GM12891 (cell line): ENCODE results near the gene TMEM161A.
"Not testable (repeated sequence)": the region's sequence is repeated elsewhere in the genome, so short reads cannot be mapped to it uniquely, and the experiment has no call there.

Experiments used
- PAX5 ChIP-seq: IDR thresholded peaks from 2 replicates; pipeline ENCODE4 v1.6.1; 2011; ENCODE audit warnings: low read length, moderate library complexity, mild to moderate bottlenecking; ENCODE audit not compliant: insufficient read depth, severe bottlenecking
- POLR2A ChIP-seq: IDR thresholded peaks from 2 replicates; pipeline ENCODE4 v1.6.1; 2011; ENCODE audit warnings: low read depth, low read length, control low read depth
- POLR2AphosphoS5 ChIP-seq: IDR thresholded peaks from 2 replicates; pipeline ENCODE4 v1.6.1; 2011; ENCODE audit warnings: low read depth, low read length, control low read depth
- POU2F2 ChIP-seq: IDR thresholded peaks from 2 replicates; pipeline ENCODE4 v1.6.1; 2011; ENCODE audit warnings: low read depth, mild to moderate bottlenecking, control low read depth, low read length, moderate library complexity
- SPI1 ChIP-seq: IDR thresholded peaks from 2 replicates; pipeline ENCODE4 v1.6.1; 2011; ENCODE audit warnings: low read depth, low read length, control low read depth

DNA sequence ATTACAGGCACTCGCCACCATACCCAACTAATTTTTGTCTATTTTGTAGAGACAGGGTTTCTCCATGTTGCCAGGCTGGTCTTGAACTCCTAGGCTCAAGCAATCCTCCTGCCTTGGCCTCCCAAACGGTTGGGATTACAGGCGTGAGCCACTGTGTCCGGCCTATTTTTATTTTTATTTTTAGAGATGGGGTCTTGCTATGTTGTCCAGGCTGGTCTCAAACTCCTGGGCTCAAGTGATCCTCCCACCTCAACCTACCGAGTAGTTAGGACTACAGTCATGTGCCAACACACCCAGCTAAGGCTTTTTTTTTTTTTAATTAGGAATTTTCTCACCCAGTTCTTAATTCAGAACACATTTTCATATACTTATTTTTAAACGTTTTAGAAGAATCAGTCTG, 2.6 kb downstream of the TMEM161A start:
- TF ChIP-seq POLR2A, POLR2AphosphoS5, PAX5, SPI1, POU2F2: not testable (repeated sequence)
